Activated CD8-positive, alpha-beta memory T cell treated with anti-CD3 and anti-CD28 coated beads, Interleukin-2, amount 50 U/mL, for 1 hour (primary cell): Measurements from ENCODE around the gene PRR11.
A peak's percentile ranks its signal among the peaks of the same experiment; 100 is the strongest.
"Not testable (repeated sequence)": the region's sequence is repeated elsewhere in the genome, so short reads cannot be mapped to it uniquely, and the experiment has no call there.

Experiments used
- DNase-seq: peaks from one replicate; pipeline ENCODE4 v3.0.0-alpha.2; 2020; ENCODE audit errors: extremely low read depth

The PRR11 gene

GRCh38 chr17:59151591-59151990, 4.0 kb upstream of the PRR11 start:
- no peak for DNase-seq

GRCh38 chr17:59152925-59153324, 2.6 kb upstream of the PRR11 start:
- DNase-seq = no peak

- no peak for DNase-seq
Measured at GRCh38 chr17:59154292-59154720, 1.2 kb upstream of the PRR11 start.

DNA sequence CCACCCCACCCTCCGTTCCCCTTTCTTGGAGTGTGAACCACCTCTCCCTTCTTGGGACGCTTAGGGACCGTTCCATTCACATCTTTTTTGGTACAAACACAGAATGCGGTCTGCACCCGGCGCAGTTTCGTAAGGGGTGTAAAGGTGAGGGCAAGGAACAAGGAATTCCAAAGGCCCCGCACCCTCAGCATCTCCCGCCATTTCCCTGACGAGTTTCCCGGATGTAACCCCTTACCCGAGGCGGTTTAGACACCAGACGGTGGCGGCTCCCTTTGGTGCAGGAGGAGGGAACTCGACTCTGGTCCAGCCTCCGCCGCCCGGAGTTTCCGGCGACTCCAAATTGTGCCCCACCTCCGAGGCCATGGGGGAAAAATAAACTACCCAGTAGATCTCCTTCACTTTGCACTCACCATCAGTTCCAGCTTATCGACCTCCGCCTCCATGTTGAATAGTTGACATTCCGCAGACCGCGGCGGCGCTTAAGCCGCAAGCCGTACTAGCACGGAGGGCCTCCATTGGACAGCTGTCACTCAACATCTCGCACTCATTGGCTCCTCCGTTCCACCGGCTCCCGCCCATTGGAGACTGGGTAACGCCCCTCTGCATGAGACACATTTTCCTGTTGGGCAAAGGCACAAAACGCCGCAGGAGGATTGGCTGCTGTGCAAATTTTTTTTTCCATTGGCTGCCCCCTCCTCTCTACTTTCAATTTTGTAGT, 666 bp upstream of the PRR11 start, which contains the start of gene SKA2:
Gene SKA2, minus strand, starts transcription at position 466 of the 718 bp plus-strand sequence. Its CDS starts 23 bp downstream, at position 443.
- peak; percentile 94 for DNase-seq

- DNase-seq = no peak
Measured at GRCh38 chr17:59160157-59161025, 4.8 kb downstream of the PRR11 start.

GRCh38 chr17:59161477-59161876, 5.9 kb downstream of the PRR11 start:
- no peak for DNase-seq

- DNase-seq = no peak
Measured at GRCh38 chr17:59165933-59166342, 10.4 kb downstream of the PRR11 start.

DNA sequence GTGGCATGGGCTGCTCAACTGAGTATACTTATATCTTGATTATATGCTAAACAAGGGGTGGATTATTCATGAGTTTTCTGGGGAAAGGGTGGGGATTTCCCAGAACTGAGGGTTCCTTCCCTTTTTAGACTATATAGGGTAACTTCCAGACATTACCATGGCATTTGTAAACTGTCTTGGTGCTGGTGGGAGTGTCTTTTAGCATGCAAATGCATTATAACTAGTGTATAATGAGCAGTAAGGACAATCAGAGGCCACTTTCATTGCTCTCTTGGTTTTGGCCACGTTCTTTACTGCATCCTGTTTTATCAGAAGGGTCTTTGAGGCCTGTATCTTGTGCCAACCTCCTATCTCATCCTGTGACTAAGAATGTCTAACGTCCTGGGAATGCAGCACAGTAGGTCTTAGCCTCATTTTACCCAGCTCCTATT, 12.0 kb downstream of the PRR11 start:
- DNase-seq = no peak

DNA sequence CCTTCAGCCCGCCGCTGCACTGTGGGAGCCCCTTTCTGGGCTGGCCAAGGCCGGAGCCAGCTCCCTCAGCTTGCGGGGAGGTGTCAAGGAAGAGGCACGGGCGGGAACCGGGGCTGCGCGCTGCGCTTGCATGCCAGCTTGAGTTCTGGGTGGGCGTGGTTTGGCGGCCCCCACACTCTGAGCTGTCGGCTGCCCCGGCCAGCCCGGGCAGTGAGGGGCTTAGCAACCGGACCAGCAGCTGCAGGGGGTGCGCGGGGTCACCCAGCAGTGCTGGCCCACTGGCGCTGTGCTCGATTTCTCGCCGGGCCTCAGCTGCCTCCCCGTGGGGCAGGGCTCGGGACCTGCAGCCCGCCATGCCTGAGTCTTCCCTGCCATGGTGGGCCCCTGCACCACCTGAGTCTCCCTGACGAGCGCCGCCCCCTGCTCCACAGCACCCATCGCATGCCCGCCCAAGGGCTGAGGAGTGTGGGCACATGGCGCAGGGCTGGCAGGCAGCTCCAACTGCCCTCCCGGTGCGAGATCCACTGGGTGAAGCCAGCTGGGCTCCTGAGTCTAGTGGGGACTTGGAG, 17.0 kb downstream of the PRR11 start:
- no peak for DNase-seq

DNA sequence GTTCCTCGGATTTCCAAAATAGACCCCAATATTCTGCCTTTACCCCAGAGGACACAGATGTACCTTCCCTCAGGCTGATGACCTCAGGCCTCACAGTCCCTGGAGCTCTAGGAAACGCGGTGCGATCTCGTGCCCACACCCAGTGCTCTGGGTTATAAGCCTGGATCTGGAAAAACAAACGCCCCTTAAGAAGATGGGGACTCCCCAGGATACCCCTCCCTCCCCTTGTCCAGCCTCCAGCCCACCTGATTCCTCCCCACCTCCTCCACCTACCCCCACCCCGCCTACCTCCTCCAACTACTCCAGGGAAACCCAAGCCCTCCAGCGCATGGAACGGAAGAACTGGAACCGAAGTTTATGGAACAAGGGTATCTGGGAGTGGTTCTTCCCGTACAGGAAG, 19.1 kb downstream of the PRR11 start:
- no peak for DNase-seq

- no peak for DNase-seq
Measured at GRCh38 chr17:59175076-59175475, 19.5 kb downstream of the PRR11 start.

DNA sequence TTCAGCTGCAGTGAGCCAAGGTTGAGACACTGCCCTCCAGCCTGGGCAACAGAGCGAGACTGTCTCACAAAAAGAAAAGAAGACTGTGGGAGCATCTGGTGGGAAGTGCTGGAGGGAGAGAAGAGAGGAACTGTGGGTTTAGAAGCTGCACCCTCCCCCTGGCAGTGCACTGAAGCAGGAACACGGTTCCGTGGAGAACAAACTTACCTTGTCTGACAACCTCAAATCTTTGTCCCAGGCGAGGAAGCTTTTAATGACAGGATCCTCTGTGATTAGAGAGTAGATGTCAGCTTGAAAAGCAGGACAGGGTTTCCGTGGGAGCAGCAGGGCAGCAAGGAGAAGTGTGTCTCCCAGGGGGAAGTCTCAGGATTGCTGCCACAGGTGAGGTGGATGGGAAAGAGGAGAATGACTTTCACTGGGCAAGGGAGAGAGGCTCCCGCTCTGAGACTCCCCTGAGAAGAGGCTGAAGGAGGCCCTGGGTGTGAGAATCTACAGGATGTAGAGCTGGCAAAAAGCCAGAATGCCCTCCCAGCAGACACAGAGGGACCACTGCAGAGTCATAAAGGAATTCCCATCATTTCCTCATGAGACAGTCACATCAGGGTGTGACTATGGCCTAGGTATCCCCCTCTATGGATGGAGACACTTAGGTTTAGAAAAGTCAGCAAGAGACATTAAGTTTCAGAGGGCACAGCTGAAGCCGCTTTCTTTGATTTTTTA, 22.9 kb downstream of the PRR11 start:
- no peak for DNase-seq

- DNase-seq = not testable (repeated sequence)
Measured at GRCh38 chr17:59179601-59180000, 24.1 kb downstream of the PRR11 start.

DNA sequence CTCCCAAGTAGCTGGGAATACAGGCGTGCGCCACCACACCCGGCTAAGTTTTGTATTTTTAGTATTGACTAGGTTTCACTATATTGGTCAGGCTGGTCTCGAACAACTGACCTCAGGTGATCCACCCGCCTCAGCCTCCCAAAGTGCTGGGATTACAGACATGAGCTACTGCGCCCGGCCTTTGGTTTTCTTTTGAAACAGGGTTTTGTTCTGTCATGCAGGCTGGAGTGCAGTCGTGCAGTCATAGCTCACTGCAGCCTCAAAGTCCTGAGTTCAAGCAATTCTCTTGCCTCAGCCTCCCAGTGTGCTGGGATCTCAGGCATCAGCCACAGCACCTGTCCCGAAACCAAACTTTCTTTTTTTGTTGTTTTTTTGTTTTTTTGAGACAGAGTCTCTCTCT, 25.1 kb downstream of the PRR11 start:
- DNase-seq = no peak

- no peak for DNase-seq
Measured at GRCh38 chr17:59181481-59181880, 25.9 kb downstream of the PRR11 start.

DNA sequence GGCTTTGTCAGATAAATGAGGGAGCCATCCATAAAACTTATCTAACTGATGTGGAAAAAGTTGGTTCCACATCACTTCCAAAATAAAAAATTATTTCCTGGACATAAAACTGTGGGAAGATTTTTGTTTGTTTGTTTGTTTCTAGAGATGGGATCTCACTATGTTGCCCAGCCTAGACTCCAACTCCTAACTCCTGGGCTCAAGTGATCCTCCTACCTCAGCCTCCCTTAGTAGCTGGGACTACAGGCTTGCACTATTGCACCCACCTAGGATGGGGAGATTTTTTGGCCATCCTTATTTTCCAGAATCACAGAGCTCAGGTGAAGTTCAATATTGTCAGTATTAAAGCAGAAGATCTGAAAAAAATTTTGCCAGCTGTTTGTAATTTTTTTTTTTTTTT, 30.5 kb downstream of the PRR11 start:
- no peak for DNase-seq

GRCh38 chr17:59186850-59187249, 31.3 kb downstream of the PRR11 start:
- no peak for DNase-seq

DNA sequence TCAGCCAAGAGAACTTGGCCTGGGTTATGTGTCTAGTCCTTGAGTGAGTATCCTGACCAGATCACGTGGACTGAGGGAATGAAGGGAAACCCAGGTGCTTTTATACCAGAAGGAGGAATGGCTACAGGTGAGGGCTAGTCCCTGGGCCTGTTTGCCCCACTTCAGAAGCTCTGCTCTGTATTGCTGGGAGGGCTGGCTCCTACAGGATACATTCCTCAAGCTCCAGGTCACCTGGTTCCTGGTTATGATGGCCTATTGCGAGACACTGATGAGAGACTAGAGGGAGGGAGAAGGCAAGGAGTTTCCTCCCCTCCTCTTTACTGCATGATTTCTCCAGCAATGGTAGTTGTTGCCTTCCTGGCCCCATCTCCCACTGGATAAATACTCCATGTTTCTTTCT, 35.3 kb downstream of the PRR11 start:
- DNase-seq = no peak

DNA sequence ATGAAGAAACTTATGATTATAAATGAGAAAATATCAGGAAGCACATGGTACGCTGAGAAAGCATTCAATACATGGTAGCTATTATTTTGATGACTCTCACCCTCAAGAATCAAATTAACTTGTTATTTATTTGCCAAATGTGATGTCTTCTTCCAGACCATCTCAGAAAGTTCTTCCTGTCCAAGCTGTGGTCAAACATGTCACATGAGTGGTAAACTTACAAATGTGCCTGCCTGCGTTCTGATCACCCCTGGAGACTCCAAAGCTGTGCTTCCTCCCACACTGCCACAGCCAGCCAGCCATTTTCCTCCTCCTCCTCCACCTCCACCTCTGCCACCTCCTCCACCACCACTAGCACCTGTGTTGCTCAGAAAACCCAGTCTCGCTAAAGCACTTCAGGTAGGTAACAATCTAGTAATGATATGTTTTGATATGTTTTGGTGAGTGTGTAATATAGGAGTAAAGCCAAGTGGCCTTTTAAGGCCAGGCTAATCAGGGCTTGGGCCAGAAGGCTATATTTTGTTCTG, 37.9 kb downstream of the PRR11 start:
- DNase-seq = no peak

GRCh38 chr17:59199398-59199797, 43.9 kb downstream of the PRR11 start:
- DNase-seq = no peak

GRCh38 chr17:59202320-59202719, 46.8 kb downstream of the PRR11 start:
- DNase-seq = no peak

- no peak for DNase-seq
Measured at GRCh38 chr17:59219370-59219769, 63.8 kb downstream of the PRR11 start.
